ENCODE data around the gene PGBD2.
"Not testable (repeated sequence)": the region's sequence is repeated elsewhere in the genome, so short reads cannot be mapped to it uniquely, and the experiment has no call there.

Gene PGBD2

DNA sequence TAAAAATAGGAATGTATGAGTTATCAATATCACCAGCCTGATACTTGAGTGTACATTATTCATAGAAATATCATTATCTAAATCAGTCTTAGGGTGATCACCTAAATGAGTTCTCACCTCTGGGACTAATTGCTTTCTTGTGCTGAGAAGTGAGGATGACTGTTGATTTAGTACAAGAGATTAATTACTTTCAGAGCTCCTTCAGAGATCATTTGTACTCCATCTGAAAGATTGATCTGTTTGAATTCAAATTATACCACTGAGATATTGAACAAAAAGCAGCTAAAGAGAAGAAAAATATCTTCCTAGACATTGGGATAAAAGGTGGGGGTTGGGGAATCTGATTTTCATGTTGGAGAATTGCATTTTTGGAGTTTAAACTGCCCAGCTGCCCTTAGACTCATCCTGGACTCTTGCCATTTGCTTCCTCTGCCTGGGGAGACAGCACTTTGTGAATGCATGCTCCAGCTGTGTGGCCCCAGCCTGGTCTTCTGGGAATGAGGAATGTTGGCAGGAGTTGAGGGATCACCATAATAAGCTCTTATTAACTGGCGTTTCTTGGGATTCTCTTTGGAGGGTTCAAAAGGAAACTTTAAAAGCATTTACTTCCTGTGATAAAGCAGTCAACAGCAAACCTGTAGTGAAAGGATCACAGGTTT lies 19.7 kb upstream of the PGBD2 start:
- no peak for DNase-seq (ENCODE audit: low spot score)

DNA sequence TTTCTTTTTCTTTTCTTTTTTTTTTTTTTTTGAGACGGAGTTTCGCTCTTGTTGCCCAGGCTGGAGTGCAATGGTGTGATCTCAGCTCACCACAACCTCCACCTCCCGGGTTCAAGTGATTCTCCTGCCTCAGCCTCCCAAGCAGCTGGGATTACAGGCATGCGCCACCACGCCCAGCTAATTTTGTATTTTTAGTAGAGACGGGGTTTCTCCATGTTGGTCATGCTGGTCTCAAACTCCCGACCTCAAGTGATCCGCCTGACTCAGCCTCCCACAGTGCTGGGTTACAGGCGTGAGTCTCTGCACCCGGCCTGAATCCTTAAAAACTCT lies 16.2 kb upstream of the PGBD2 start:
- not testable (repeated sequence) for DNase-seq (ENCODE audit: low spot score)

- DNase-seq (ENCODE audit: low spot score): no peak
Observed at GRCh38 chr1:248890549-248891498, 15.2 kb upstream of the PGBD2 start.

DNA sequence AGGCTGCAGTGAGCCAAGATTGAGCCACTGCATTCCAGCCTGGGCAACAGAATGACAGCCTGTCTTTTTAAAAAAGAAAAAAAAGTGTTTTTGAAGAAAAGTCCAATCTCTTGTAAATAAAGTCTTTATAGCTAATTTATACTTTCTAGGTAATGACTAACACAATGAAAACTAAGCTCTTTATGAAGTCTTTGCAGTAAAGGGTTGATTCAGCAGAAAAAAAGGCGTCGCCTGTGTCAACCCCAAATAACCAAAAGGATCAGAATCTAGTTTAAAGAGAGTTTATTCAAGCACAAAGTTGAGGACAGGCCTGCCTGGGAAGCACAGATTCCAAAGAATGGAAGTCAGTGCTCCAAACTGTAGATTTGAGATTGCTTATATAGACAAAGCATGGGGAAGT lies 14.3 kb upstream of the PGBD2 start:
- no peak for DNase-seq (ENCODE audit: low spot score)

DNA sequence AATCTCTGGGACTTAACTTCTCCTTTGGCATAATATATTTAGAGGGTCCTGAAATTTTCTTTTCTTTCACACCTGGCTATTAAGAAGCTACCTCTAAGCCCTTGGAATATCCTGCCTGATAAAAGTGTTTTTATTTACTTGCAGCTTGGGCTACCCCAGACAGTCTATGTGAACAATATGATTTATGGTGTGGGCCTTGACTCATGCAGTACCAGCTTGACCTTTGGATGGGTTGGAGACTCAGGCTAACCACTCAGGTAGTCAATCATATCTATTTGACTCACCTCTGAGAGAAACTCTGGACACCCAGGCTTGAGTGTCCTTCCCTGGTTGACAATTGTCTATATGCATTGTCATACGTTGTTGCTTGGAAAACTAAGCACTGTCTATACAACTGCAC lies 13.4 kb upstream of the PGBD2 start:
- DNase-seq (ENCODE audit: low spot score): no peak

- no peak for DNase-seq (ENCODE audit: low spot score)
Observed at GRCh38 chr1:248894837-248895236, 11.2 kb upstream of the PGBD2 start.

- DNase-seq (ENCODE audit: low spot score): no peak
Observed at GRCh38 chr1:248897412-248898337, 8.4 kb upstream of the PGBD2 start.

DNA sequence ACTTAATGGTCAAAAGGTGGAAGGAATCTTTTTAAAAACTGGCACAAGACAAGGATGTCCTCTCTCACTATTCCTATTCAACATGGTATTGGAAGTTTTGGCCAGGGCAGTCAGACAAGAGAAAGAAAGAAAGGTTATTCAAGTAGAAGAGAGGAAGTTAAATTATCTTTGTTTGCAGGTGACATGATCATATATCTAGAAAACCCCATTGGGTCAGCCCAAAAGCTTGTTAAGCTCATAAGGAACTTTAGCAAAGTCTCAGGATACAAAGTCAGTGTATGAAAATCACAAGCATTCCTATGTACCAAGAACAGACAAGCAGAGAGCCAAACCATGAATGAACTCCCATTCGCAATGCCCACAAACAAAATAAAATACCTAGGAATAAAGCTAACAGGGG lies 5.4 kb upstream of the PGBD2 start:
- no peak for DNase-seq (ENCODE audit: low spot score)

GRCh38 chr1:248901578-248901977 lies 4.5 kb upstream of the PGBD2 start:
- DNase-seq (ENCODE audit: low spot score): no peak

- no peak for DNase-seq (ENCODE audit: low spot score)
Observed at GRCh38 chr1:248904437-248905216, 1.4 kb upstream of the PGBD2 start.

DNA sequence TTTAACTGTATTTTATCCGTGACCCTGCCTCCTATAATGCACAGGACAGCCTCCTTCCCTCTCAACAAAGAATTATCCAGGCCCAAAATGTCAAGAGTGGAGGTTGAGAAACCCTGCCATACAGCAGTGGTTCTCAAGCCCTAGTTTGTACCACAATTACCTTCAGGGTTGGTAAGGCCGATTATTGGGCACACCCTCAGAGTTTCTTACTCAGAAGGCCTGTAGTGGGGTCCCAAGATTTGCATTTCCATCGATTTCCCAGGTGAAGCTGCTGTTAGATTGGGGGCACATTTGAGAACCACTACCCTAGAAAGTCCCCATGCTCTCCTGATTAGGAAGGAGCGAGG lies 400 bp upstream of the PGBD2 start:
- no peak for DNase-seq (ENCODE audit: low spot score)

DNA sequence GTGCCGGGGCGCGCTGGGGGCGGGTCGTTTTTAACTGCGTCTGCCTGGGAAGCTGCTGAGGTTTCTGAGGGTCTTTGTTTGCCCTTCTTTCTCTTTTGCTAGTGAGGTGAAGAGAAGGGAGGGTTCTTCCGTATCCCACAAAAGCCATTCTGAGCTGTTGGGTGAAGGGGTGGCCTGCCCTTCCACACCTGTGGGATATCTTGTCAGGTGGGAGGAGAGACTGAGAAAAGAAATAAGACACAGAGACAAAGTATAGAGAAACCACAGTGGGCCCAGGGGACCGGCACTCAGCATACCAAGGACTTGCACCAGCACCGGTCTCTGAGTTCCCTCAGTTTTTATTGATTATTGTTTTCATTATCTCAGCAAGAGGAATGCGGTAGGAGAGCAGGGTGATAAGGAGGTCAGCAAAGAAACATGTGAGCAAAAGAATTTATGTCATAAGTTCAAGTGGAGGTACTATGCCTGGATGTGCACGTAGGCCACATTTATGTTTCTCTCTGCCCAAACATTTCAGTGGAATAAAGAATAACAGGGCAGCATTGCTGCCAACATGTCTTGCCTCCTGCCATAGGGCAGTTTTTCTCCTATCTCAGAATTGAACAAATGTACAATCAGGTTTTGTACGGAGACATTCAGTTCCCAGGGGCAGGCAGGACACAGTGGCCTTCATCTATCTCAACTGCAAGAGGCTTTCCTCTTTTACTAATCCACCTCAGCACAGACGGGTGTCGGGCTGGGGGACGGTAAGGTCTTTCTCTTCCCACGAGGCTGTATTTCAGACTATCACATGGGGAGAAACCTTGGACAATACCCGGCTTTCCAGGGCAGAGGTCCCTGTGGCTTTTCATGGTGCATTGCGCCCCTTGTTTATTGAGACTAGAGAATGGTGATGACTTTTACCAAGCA lies 972 bp downstream of the PGBD2 start:
- DNase-seq (ENCODE audit: low spot score): no peak

- no peak for DNase-seq (ENCODE audit: low spot score)
Observed at GRCh38 chr1:248910761-248911160, 4.7 kb downstream of the PGBD2 start.

DNA sequence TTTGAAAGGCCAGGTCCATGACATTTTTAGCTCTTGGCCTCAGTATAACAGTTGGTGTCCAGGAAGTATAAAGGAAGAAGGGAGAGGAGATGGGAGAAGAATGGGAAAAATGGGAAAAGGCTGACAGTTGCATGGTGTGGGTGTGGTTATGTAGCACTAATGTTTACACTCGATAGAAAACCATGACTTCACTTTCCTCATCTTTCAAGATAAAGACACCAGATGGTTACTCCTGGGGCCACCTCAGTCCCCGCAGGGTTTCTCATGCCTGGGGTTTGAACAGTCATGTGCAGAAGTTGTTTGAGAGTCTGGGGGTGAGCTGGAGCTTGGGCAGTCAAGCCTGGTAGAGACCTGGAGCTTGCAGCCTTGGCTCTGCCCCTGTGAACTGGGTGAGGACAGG lies 7.9 kb downstream of the PGBD2 start:
- no peak for DNase-seq (ENCODE audit: low spot score)

GRCh38 chr1:248914796-248915381 lies 8.9 kb downstream of the PGBD2 start:
- no peak for DNase-seq (ENCODE audit: low spot score)

DNA sequence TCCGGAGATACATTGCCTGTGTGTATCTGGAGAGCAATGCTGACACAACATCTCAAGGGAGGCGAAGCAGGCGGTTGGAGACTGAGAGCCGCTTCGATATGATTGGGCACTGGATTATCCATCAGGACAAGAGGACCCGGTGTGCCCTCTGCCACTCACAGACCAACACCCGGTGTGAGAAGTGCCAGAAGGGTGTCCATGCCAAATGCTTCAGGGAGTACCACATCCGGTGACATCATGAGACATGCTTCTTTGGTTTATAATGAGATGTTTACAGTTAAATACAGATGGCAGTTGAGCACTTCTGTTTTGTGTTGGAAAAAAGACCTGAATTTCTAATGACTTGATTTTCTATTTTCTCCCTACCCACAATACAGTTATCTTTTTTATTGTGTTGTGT lies 12.1 kb downstream of the PGBD2 start:
- DNase-seq (ENCODE audit: low spot score): no peak

DNA sequence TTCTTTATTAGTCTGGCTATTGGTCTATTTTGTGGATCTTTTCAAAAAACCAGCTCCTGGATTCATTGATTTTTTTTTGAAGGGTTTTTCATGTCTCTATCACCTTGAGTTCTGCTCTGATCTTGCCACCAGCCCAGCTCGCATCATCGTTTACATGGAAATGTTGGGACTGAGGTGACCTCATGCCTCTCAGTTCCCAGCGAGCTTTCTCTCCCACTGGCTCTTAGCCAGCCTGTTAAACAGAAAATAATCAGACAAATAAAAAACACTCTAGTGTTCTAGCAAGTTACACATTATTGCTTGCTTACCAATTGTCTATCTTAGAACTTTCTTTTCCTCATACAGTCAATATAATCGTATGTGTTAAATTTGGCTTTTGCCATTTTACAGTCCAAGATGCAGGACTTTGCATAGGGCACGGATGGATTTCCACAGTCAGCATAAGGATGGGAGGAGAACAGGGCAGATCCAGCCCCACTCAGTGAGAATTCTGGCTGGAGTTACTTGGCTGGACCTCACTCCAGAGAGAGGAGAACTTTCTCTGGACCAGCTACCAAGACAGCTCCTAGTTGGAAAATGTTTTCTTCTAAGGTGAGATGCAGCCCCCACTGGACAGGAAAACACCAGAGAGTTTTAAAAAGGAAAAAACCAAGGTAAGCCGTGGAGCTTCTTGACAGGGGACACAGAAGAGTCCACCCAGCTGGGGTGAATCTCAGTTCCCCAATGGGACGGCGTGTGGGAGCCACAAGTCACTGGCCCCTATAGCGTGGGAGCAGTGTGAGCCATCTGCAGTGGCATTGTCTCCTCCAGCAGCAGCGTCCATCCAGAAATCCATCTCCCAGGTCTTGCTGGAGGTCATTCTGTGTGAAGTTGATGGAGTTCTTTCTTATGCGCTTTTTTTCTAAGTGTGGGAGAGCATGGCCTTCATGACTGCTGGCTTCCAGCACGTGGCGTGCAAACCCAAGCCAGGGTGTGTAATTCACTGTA lies 17.6 kb downstream of the PGBD2 start:
- DNase-seq (ENCODE audit: low spot score): no peak

- peak; percentile 66 for DNase-seq (ENCODE audit: low spot score)
Observed at GRCh38 chr1:248924696-248925532, 18.9 kb downstream of the PGBD2 start.
